Parathyroid adenoma (tissue), 2 donors: ENCODE data around the gene SH2D1B.
"Not testable (repeated sequence)": the region's sequence is repeated elsewhere in the genome, so short reads cannot be mapped to it uniquely, and the experiment has no call there.

ENCODE experiments used
- H2AFZ ChIP-seq: fragments of 300-600 bp; sonication (generic); one replicate; pipeline ENCODE4 v1.7.0; 2017; ENCODE audit warnings: antibody characterized with exemption, mild to moderate bottlenecking
- H3K27ac ChIP-seq: fragments of 300-600 bp; sonication (generic); one replicate; pipeline ENCODE4 v1.7.0; 2017
- H3K27me3 ChIP-seq: fragments of 300-600 bp; sonication (generic); one replicate; pipeline ENCODE4 v1.7.0; 2017; ENCODE audit warnings: low read length; ENCODE audit not compliant: control insufficient read depth, insufficient read depth
- H3K36me3 ChIP-seq: fragments of 300-600 bp; sonication (generic); one replicate; pipeline ENCODE4 v1.7.0; 2017; ENCODE audit warnings: low read length; ENCODE audit not compliant: control insufficient read depth, insufficient read depth
- H3K4me1 ChIP-seq: fragments of 300-600 bp; sonication (generic); one replicate; pipeline ENCODE4 v1.7.0; 2017; ENCODE audit warnings: control low read depth
- H3K4me2 ChIP-seq: fragments of 300-600 bp; sonication (generic); one replicate; pipeline ENCODE4 v1.7.0; 2017; ENCODE audit warnings: low read length
- H3K4me3 ChIP-seq: fragments of 300-600 bp; sonication (generic); one replicate; pipeline ENCODE4 v1.7.0; 2017; ENCODE audit warnings: low read depth, low read length
- H3K79me2 ChIP-seq: fragments of 300-600 bp; sonication (generic); one replicate; pipeline ENCODE4 v1.7.0; 2017; ENCODE audit warnings: control low read depth
- H3K9ac ChIP-seq: fragments of 300-600 bp; sonication (generic); one replicate; pipeline ENCODE4 v1.7.0; 2017; ENCODE audit warnings: mild to moderate bottlenecking
- H3K9me3 ChIP-seq: fragments of 300-600 bp; sonication (generic); one replicate; pipeline ENCODE4 v1.7.0; 2017; ENCODE audit warnings: low read length; ENCODE audit not compliant: control insufficient read depth
- CTCF ChIP-seq: fragments of 300-600 bp; sonication (generic); IDR thresholded peaks from one replicate; pipeline ENCODE4 v1.7.0; 2017; ENCODE audit warnings: antibody characterized with exemption, mild to moderate bottlenecking
- donor health status: primary hyperparathyroidism.

SH2D1B gene

GRCh38 chr1:162420120-162420519 is 8.2 kb upstream of the SH2D1B start:
- Histone ChIP-seq H3K9ac (no peak overlapping the region), H3K4me1 (peaks cover 11% of the 10 kb centered on the region), H3K4me3 (no peak overlapping the region), H3K9me3 (no peaks in the 10 kb centered on the region), H3K4me2 (no peak overlapping the region), H3K27me3 (no peaks in the 10 kb centered on the region), H3K79me2 (no peaks in the 10 kb centered on the region), H3K36me3 (no peaks in the 10 kb centered on the region), H3K27ac (no peak overlapping the region), H2AFZ (no peak overlapping the region)
- no peak for TF ChIP-seq CTCF

GRCh38 chr1:162419450-162419931 is 7.6 kb upstream of the SH2D1B start:
- H3K4me2 ChIP-seq, H2AFZ ChIP-seq, H3K9me3 ChIP-seq, H3K9ac ChIP-seq, H3K4me3 ChIP-seq, H3K36me3 ChIP-seq, H3K79me2 ChIP-seq, H3K27me3 ChIP-seq, H3K27ac ChIP-seq: not testable (repeated sequence)
- peaks cover 11% of the 10 kb centered on the region for H3K4me1 ChIP-seq

- H3K4me2 ChIP-seq, H3K4me3 ChIP-seq, H3K9ac ChIP-seq, H2AFZ ChIP-seq, H3K27me3 ChIP-seq, H3K27ac ChIP-seq, H3K9me3 ChIP-seq, H3K36me3 ChIP-seq, H3K79me2 ChIP-seq: not testable (repeated sequence)
- H3K4me1 ChIP-seq: peaks cover 11% of the 10 kb centered on the region
Measured at GRCh38 chr1:162418584-162418983, 6.6 kb upstream of the SH2D1B start.

GRCh38 chr1:162417650-162418049 is 5.7 kb upstream of the SH2D1B start:
- H3K4me1 ChIP-seq: peaks cover 11% of the 10 kb centered on the region
- H3K9me3 ChIP-seq: no peaks in the 10 kb centered on the region
- no peak overlapping the region for H3K9ac ChIP-seq
- no peak overlapping the region for H2AFZ ChIP-seq
- no peak for TF ChIP-seq CTCF
- H3K79me2 ChIP-seq: no peaks in the 10 kb centered on the region
- H3K4me2 ChIP-seq: no peak overlapping the region
- H3K27ac ChIP-seq: no peak overlapping the region
- no peak overlapping the region for H3K4me3 ChIP-seq
- H3K27me3 ChIP-seq: no peaks in the 10 kb centered on the region
- no peaks in the 10 kb centered on the region for H3K36me3 ChIP-seq

- Histone ChIP-seq H3K79me2 (no peaks in the 10 kb centered on the region), H3K4me2 (no peak overlapping the region), H3K27me3 (no peaks in the 10 kb centered on the region), H3K4me1 (peaks cover 5% of the 10 kb centered on the region), H2AFZ (no peak overlapping the region), H3K9ac (no peak overlapping the region), H3K36me3 (no peaks in the 10 kb centered on the region), H3K4me3 (no peak overlapping the region), H3K27ac (no peak overlapping the region), H3K9me3 (no peaks in the 10 kb centered on the region)
- no peak for TF ChIP-seq CTCF
Measured at GRCh38 chr1:162416909-162417308, 5.0 kb upstream of the SH2D1B start.

GRCh38 chr1:162416215-162416614 is 4.3 kb upstream of the SH2D1B start:
- Histone ChIP-seq H3K27me3 (no peaks in the 10 kb centered on the region), H3K36me3 (no peaks in the 10 kb centered on the region), H3K27ac (no peak overlapping the region), H3K9ac (no peak overlapping the region), H3K9me3 (no peaks in the 10 kb centered on the region), H3K79me2 (no peaks in the 10 kb centered on the region), H3K4me3 (no peak overlapping the region), H3K4me1 (no peaks in the 10 kb centered on the region), H3K4me2 (no peak overlapping the region), H2AFZ (no peak overlapping the region)
- TF ChIP-seq CTCF: no peak
